ENCODE results near the gene QRICH2. TPM values are rescaled to one million over a fixed set of nuclear protein-coding genes. Genes with fewer than 3 reads are reported as not detected.
"Not testable (repeated sequence)": the region's sequence is repeated elsewhere in the genome, so short reads cannot be mapped to it uniquely, and the experiment has no call there.

QRICH2 gene
- total RNA-seq, 2 donors from 2014 or later = 0.46 to 1.8 TPM

DNA sequence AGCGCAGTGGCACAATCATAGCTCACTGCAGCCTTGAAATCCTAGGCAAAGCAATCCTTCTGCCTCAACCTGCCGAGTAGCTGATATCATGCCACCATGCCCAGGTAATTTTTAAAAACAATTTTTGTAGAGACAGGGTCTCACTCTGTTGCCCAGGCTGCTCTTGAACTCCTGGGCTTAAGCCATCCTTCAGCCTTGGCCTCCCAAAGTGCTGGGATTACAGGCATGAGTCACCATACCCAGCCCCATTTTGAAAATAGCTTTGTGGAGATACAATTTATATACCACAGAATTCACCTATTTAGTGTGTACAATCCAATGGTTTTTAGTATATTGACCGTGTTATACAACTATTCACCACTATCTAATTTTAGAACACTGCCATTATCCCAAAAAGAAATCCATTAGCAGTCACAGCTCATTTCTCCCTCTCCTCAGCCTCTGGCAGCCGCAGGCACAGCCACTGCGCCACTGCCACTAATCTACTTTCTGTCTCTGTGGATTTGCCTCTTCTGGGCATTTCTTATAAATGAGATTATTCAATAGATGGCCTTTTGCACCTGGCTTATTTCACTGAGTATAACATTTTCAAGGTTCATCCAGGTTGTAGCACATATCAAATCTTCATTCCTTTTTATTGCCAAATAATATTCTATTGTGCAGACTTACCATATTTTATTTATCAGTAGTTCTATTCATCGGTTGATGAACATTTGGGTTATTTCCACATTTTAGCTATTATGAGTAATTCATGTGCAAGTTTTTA, 74.3 kb downstream of the QRICH2 start:
- peaks cover 0 to 4% of the 10 kb centered on the region in 2 donors for H3K9me3 Mint-ChIP-seq
- peaks cover 0 to 39% of the 10 kb centered on the region in 2 donors for H3K36me3 Mint-ChIP-seq
- no peak overlapping the region for H3K27ac Mint-ChIP-seq
- DNase-seq (ENCODE audit: low spot score in 2 of 2) (no peak), ATAC-seq (no peak)

DNA sequence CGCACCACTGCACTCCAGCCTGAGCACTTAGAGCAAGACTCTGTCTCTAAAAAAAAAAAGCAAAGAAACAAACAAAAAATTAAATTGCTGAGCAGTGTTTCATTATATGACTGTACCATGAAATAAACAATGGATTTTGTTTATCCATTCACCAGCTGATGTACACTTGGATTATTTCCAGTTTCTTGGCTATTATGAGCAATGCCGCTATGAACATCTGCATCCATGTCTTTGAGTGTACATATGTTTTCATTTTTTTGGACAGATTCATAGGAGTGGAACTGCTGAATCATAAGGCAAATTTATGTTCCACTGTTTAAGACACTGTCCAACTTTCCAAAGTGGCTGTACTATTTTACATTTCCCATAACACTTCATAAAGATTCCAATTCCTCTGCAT, 75.7 kb downstream of the QRICH2 start:
- DNase-seq (ENCODE audit: low spot score in 2 of 2) (no peak), ATAC-seq (no peak)
- peaks cover 0 to 33% of the 10 kb centered on the region in 2 donors for H3K36me3 Mint-ChIP-seq
- peaks cover 4% of the 10 kb centered on the region in 2 donors for H3K9me3 Mint-ChIP-seq
- H3K27ac Mint-ChIP-seq = no peak overlapping the region

DNA sequence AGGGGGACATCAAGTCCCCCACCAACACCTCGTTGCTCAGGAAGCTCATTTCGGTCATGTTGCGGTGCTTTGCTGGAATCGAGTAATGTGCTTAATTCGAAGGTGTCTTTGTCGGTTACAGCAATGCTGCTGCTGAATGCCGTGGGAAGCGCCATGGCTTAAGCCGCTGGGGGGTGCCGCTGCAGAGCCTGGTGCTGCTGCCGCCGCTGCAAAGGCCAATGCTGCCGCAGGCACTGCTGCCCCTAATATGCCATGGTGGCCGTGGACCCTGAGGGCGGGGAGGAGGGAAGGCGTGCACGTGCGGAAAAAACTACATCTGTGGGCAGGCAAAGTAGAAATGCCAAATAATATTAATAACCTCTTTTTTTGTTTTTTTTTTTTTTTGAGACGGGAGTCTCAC, 81.3 kb downstream of the QRICH2 start:
- not testable (repeated sequence) for ATAC-seq, H3K27ac Mint-ChIP-seq

DNA sequence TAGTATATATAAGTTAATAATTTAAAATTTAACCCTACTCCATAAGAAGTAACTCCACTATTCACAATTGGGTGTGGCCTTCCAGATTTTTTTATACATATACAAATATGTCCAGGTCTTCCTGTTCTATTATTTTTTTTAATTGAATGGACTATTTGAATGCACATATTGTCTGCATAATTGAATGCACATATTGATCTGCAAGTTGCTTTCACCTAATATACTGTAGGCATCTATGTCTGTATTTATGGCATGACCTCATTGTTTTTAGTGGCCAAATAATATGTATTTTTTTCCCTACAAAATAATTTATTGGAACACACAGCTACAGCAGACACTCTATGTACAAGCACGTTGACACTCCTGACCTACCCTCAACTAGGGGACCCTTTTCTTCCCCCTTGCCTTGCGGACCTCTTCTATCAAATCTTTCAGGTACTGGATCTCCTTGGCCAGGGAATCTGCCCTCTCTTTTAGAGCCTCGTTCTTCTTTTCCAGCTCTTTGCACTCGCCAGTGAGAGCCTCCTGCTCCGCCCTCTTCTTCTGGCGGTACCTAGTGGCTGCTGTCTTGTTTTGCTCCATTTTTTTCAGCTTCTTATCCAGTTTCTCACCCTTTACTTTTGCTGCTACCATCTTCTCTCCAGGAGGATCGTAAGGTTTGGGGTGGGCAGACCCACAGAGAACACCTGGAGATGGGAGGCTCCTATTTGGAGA, 82.5 kb downstream of the QRICH2 start:
- not testable (repeated sequence) for ATAC-seq, H3K27ac Mint-ChIP-seq, H3K9me3 Mint-ChIP-seq

More for the DNA sequence above, 81.3 kb downstream of the QRICH2 start:
- H3K36me3 Mint-ChIP-seq = peaks cover 0 to 19% of the 10 kb centered on the region in 2 donors
- H3K9me3 Mint-ChIP-seq; DNase-seq (ENCODE audit: low spot score in 2 of 2): not testable (repeated sequence)

More for the DNA sequence above, 82.5 kb downstream of the QRICH2 start:
- not testable (repeated sequence) for DNase-seq (ENCODE audit: low spot score in 2 of 2)
- H3K36me3 Mint-ChIP-seq = peaks cover 0 to 19% of the 10 kb centered on the region in 2 donors

Other genes starting within 250 kb of the QRICH2 start
- gene SRP68, start 235.8 kb downstream of the QRICH2 start, total RNA-seq = 100 to 1,000 TPM in 1 of 2 donors, 10 to 100 TPM in 1; 78.8 to 162 TPM
- gene GALR2, start 233.5 kb downstream of the QRICH2 start, total RNA-seq = 10 to 100 TPM in 1 of 2 donors, 1 to 10 TPM in 1; 6.2 to 14.6 TPM
- 10 to 100 TPM in 1 of 2 donors, 1 to 10 TPM in 1; 6.8 to 15.7 TPM for gene ZACN, start 229.1 kb downstream of the QRICH2 start, total RNA-seq
- gene EXOC7, start 204.5 kb downstream of the QRICH2 start, total RNA-seq = 10 to 100 TPM; 85.0 to 91.9 TPM
- gene FOXJ1, start 167.0 kb downstream of the QRICH2 start, total RNA-seq = under 1 TPM; 0.46 to 0.56 TPM
- gene RNF157, start 67.8 kb downstream of the QRICH2 start, total RNA-seq = 10 to 100 TPM; 22.0 to 35.1 TPM
- gene UBALD2, start 42.9 kb downstream of the QRICH2 start, total RNA-seq = 100 to 1,000 TPM; 262 to 294 TPM
- 10 to 100 TPM; 17.2 to 31.2 TPM for gene PRPSAP1, start 45.6 kb upstream of the QRICH2 start, total RNA-seq
- 10 to 100 TPM in 1 of 2 donors, 1 to 10 TPM in 1; 7.1 to 11.9 TPM for gene SPHK1, start 76.3 kb upstream of the QRICH2 start, total RNA-seq
- 10 to 100 TPM; 17.3 to 45.8 TPM for gene UBE2O, start 144.9 kb upstream of the QRICH2 start, total RNA-seq
- not detected for gene AANAT, start 159.3 kb upstream of the QRICH2 start, total RNA-seq
- gene RHBDF2, start 193.1 kb upstream of the QRICH2 start, total RNA-seq = 10 to 100 TPM; 30.4 to 43.1 TPM
- gene CYGB, start 229.4 kb upstream of the QRICH2 start, total RNA-seq = not detected
- not detected for gene PRCD, start 231.8 kb upstream of the QRICH2 start, total RNA-seq

Data from activated naive CD4-positive, alpha-beta T cell treated with anti-CD3 and anti-CD28 coated beads, Interleukin-2, amount 50 U/mL, for 72 hours (primary cell).